ENCODE measurements around the gene CCDC177.

DNA sequence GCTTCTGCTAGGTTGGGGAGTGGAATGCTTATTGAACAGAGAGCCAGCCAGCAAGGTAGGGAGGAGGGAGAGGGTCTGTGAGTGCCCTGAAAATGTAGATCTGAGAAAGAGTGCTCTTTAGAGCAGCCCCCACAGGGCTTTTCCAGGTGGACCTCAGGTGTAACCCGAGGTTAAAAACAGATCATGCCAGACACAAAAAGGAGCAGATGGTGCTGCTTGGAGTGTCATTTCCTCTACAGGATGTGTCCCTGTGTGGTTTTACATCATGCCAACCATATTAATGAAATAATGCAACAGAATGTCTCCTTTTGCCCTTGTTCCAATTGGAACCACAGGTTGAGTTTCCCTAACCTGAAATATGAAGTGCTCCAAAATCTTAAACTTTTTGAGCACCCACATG lies 43.1 kb upstream of the CCDC177 start:
- no peak for TF ChIP-seq CTCF (IDR thresholded peaks at IDR 0.05; ENCODE audit: borderline replicate concordance, extremely low read depth, low read length, poor library complexity, severe bottlenecking)
- no peak for TF ChIP-seq EZH2 (IDR thresholded peaks at IDR 0.05; ENCODE audit: borderline replicate concordance, low read depth, low read length, severe bottlenecking)
